ENCODE results near the gene GTF3C1. TPM values are rescaled to one million over a fixed set of nuclear protein-coding genes. Genes with fewer than 3 reads are reported as not detected.

Gene GTF3C1
- total and polyA plus RNA-seq, 2 donors (not counting 1 experiment from before 2014, with no cell fraction given), result 31.2 to 49.6 TPM

DNA sequence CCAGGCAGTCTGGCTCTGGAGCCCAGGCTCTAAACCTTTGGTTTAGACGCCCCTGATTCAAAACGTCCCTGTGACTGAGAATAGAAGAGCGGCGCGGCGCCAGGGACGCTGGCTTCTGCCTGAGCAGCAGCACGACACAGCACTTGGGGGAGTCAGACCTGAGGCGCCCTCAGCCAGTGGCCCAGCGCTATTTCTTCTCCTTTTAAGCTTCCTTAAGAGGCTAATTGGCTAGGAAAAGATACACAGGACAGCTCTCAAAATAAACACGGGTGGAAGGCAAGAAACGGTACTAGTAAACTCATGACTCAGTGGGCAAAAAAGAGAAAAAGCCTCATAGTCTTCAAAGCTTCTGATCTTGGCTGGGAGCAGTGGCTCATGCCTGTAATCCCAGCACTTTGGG is 34.9 kb downstream of the GTF3C1 start:
- no peaks in the 10 kb centered on the region for H3K9me3 ChIP-seq (ENCODE audit: control extremely low read depth in 1 of 3, control insufficient read depth in 2 of 3, insufficient read depth in 1 of 3, low read length in 2 of 3)
- no peak overlapping the region for H3K4me3 Mint-ChIP-seq
- TF ChIP-seq, protein P1, sequence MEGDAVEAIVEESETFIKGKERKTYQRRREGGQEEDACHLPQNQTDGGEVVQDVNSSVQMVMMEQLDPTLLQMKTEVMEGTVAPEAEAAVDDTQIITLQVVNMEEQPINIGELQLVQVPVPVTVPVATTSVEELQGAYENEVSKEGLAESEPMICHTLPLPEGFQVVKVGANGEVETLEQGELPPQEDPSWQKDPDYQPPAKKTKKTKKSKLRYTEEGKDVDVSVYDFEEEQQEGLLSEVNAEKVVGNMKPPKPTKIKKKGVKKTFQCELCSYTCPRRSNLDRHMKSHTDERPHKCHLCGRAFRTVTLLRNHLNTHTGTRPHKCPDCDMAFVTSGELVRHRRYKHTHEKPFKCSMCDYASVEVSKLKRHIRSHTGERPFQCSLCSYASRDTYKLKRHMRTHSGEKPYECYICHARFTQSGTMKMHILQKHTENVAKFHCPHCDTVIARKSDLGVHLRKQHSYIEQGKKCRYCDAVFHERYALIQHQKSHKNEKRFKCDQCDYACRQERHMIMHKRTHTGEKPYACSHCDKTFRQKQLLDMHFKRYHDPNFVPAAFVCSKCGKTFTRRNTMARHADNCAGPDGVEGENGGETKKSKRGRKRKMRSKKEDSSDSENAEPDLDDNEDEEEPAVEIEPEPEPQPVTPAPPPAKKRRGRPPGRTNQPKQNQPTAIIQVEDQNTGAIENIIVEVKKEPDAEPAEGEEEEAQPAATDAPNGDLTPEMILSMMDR (IDR thresholded peaks at IDR 0.05), result no peak
- TF ChIP-seq EZH2 (IDR thresholded peaks at IDR 0.05; ENCODE audit: borderline replicate concordance, insufficient read depth, low read depth, low read length, poor library complexity, severe bottlenecking), result no peak
- no peak overlapping the region for H3K27ac ChIP-seq (ENCODE audit: low read length in 2 of 2)
- H4K20me1 ChIP-seq (ENCODE audit: control insufficient read depth, insufficient read depth, low read length, poor library complexity, severe bottlenecking), result no peaks in the 10 kb centered on the region
- no peaks in the 10 kb centered on the region for H3K27me3 ChIP-seq (replicated peaks in 1 of 4; ENCODE audit: control extremely low read depth in 1 of 4, control insufficient read depth in 3 of 4, insufficient read depth in 4 of 4, low read length in 3 of 4)
- DNase-seq (no peak), ATAC-seq (ENCODE audit: low read depth) (no peak)
- no peaks in the 10 kb centered on the region for H3K4me1 ChIP-seq (ENCODE audit: control insufficient read depth in 2 of 2, insufficient read depth in 2 of 2, low read length in 2 of 2)
- H3K36me3 ChIP-seq (replicated peaks in 1 of 2; ENCODE audit: control extremely low read depth in 1 of 2, control insufficient read depth in 1 of 2, extremely low read depth in 1 of 2, insufficient read depth in 2 of 2, low read length in 1 of 2), result peaks cover 0 to 37% of the 10 kb centered on the region in 2 experiments
- POLR2A ChIA-PET, result no interaction called here
- H3K27me3 Mint-ChIP-seq, result no peaks in the 10 kb centered on the region
- no peak overlapping the region for H2AFZ ChIP-seq (ENCODE audit: insufficient read depth, low read depth, low read length, poor library complexity, severe bottlenecking)
- no peak overlapping the region for H3K4me2 ChIP-seq (replicated peaks; ENCODE audit: low read depth, low read length, poor library complexity, severe bottlenecking)
- H3K9me3 Mint-ChIP-seq (ENCODE audit: insufficient read depth), result no peaks in the 10 kb centered on the region
- intact Hi-C loops (cut with micrococcal nuclease), result no loop called here
- H3K79me2 ChIP-seq (ENCODE audit: control insufficient read depth, insufficient read depth, low read length), result no peaks in the 10 kb centered on the region
- H3K27ac Mint-ChIP-seq, result no peak overlapping the region
- no peak overlapping the region for H3K9ac ChIP-seq (ENCODE audit: low read length)
- CTCF ChIA-PET, result interaction anchor here (1.1 kb wide), 1 partner anchor 703 kb away, joined by 3 read pairs; no protein-coding TSS in a partner anchor
- H3K4me3 ChIP-seq (ENCODE audit: control extremely low read depth in 1 of 5, extremely low read depth in 1 of 5, insufficient read depth in 1 of 5, low read depth in 2 of 5, low read length in 4 of 5), result no peak overlapping the region
- no peaks in the 10 kb centered on the region for H3K4me1 Mint-ChIP-seq
- WGBS (ENCODE audit: insufficient coverage), result 96% methylated on average over 10 of the region's 12 CpGs

DNA sequence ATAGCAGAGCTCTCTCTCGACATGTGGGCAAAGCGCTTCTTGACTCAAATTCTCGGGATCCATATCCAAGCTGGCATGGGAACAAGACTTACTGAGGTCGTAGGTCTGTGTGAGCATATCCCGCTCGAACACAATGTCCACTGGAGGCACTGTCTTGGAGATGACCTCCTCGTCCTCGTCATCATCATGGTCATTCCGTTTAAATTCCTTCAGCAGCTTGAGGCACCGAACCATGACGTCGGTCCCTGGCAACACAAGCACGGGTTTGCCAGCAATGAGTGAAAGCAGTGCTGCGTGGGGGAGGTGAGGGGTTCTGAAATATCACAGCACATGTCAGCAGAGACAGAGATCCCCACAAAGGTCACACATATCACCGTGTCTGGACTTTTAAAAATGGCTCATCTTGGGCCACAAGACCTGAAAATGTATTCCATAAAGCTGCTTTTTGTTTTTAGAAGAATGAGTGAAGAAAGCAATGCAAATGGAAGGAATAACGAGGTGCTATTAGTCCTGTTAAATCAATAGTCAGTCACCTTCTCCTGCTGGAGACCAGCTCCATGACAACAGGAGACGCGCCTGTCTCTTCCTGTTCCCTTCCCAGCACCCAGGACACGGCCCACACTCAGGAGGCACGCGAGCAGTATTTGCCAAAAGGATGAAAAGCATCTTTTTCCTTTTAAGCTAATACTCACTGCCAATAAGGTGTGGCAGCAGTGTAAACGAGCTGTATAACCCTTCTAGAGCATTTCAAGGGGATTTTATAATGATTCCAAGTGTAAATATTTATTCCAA is 37.9 kb downstream of the GTF3C1 start:
- no peak overlapping the region for H3K4me3 Mint-ChIP-seq
- H2AFZ ChIP-seq (ENCODE audit: insufficient read depth, low read depth, low read length, poor library complexity, severe bottlenecking), result no peak overlapping the region
- no peaks in the 10 kb centered on the region for H3K27me3 Mint-ChIP-seq
- H3K4me2 ChIP-seq (replicated peaks; ENCODE audit: low read depth, low read length, poor library complexity, severe bottlenecking), result no peak overlapping the region
- TF ChIP-seq, protein P1 (IDR thresholded peaks at IDR 0.05), result no peak
- TF ChIP-seq EZH2 (IDR thresholded peaks at IDR 0.05; ENCODE audit: borderline replicate concordance, insufficient read depth, low read depth, low read length, poor library complexity, severe bottlenecking), result no peak
- H3K27ac ChIP-seq (ENCODE audit: low read length in 2 of 2), result no peak overlapping the region
- H3K4me1 ChIP-seq (ENCODE audit: control insufficient read depth in 2 of 2, insufficient read depth in 2 of 2, low read length in 2 of 2), result no peaks in the 10 kb centered on the region
- ChIA-PET POLR2A (no interaction called here), CTCF (no interaction called here)
- no peaks in the 10 kb centered on the region for H3K9me3 ChIP-seq (ENCODE audit: control extremely low read depth in 1 of 3, control insufficient read depth in 2 of 3, insufficient read depth in 1 of 3, low read length in 2 of 3)
- no peak overlapping the region for H3K9ac ChIP-seq (ENCODE audit: low read length)
- over 99% methylated on average over 11 of the region's 22 CpGs for WGBS (ENCODE audit: insufficient coverage)
- no peaks in the 10 kb centered on the region for H3K9me3 Mint-ChIP-seq (ENCODE audit: insufficient read depth)
- DNase-seq (no peak), ATAC-seq (ENCODE audit: low read depth) (no peak)
- intact Hi-C loops (cut with micrococcal nuclease), result no loop called here
- peaks cover 8 to 49% of the 10 kb centered on the region in 2 experiments for H3K36me3 ChIP-seq (replicated peaks in 1 of 2; ENCODE audit: control extremely low read depth in 1 of 2, control insufficient read depth in 1 of 2, extremely low read depth in 1 of 2, insufficient read depth in 2 of 2, low read length in 1 of 2)
- no peaks in the 10 kb centered on the region for H3K27me3 ChIP-seq (replicated peaks in 1 of 4; ENCODE audit: control extremely low read depth in 1 of 4, control insufficient read depth in 3 of 4, insufficient read depth in 4 of 4, low read length in 3 of 4)
- H4K20me1 ChIP-seq (ENCODE audit: control insufficient read depth, insufficient read depth, low read length, poor library complexity, severe bottlenecking), result no peaks in the 10 kb centered on the region
- H3K4me3 ChIP-seq (ENCODE audit: control extremely low read depth in 1 of 5, extremely low read depth in 1 of 5, insufficient read depth in 1 of 5, low read depth in 2 of 5, low read length in 4 of 5), result no peak overlapping the region
- no peaks in the 10 kb centered on the region for H3K79me2 ChIP-seq (ENCODE audit: control insufficient read depth, insufficient read depth, low read length)
- H3K27ac Mint-ChIP-seq, result no peak overlapping the region
- no peaks in the 10 kb centered on the region for H3K4me1 Mint-ChIP-seq
